Measurements from ENCODE around the gene DDIT3.

DNA sequence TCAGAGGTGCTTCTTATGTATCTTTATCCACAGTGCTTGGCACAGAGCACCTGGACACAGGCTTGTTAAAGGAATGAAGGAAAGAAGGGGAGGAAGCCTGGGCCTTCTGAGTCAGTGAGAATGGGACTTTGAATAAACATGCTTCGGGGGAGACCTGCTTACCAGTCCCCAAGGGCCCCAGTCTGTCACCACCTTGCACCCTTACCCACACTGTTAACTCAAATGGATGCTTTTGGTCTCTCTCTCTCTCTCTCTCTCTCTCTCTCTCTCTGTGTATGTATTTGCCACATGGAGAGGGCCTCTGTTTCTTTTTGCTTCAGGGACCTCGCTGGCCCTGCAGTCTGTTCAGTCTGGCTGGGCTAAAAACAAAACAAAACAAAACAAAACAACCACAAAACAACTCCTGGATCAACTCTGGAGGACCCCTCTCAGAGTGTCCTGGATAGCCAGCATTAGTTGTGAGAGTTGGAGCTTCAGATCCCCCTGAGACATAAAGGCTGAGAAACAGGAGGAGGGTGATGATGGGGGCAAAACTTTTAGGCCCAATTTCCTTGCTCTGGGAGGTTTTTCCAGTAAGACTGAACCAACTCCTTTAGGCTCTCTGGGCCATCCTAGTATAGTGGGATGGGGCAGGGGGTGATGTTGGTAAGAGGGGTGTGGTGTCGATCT is 31.5 kb upstream of the DDIT3 start:
- TF ChIP-seq, protein P1, sequence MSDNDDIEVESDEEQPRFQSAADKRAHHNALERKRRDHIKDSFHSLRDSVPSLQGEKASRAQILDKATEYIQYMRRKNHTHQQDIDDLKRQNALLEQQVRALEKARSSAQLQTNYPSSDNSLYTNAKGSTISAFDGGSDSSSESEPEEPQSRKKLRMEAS (IDR thresholded peaks at IDR 0.05) = no peak
- TF ChIP-seq CTCF (IDR thresholded peaks at IDR 0.05; ENCODE audit: low read depth, low read length, missing input control) (no peak), TAF1 (conservative IDR thresholded peaks at IDR 0.05) (no peak), RAD21 (IDR thresholded peaks at IDR 0.05) (no peak), ZBTB33 (IDR thresholded peaks at IDR 0.05) (no peak), EGR1 (IDR thresholded peaks at IDR 0.05; ENCODE audit: low read depth in 2 of 2) (no peak), YY1 (IDR thresholded peaks at IDR 0.05) (no peak), NR2F2 (IDR thresholded peaks at IDR 0.05) (no peak), REST (IDR thresholded peaks at IDR 0.05) (no peak), RXRA (IDR thresholded peaks at IDR 0.05) (no peak), FOXA2 (IDR thresholded peaks at IDR 0.05) (no peak)
- TF ChIP-seq, protein P2, sequence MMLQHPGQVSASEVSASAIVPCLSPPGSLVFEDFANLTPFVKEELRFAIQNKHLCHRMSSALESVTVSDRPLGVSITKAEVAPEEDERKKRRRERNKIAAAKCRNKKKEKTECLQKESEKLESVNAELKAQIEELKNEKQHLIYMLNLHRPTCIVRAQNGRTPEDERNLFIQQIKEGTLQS (IDR thresholded peaks at IDR 0.05) = no peak
